H9 (cell line): ENCODE data around the gene FXYD6. TPM values are rescaled to one million over a fixed set of nuclear protein-coding genes. Genes with fewer than 3 reads are reported as not detected.

Experiments used
- DNase-seq: peaks from one replicate; pipeline ENCODE4 v3.0.0-alpha.2; 2017
- H2AFZ ChIP-seq: one replicate; pipeline ENCODE4 v1.6.1; 2013; ENCODE audit warnings: mild to moderate bottlenecking, low read length, control low read depth, moderate library complexity
- H2AK5ac ChIP-seq: 2 replicates; pipeline ENCODE4 v1.6.1; 2013; ENCODE audit warnings: low read length, control low read depth, mixed read lengths; ENCODE audit not compliant: insufficient read length
- H2BK120ac ChIP-seq: one replicate; pipeline ENCODE4 v1.6.1; 2013; ENCODE audit warnings: low read depth, mild to moderate bottlenecking, low read length, control low read depth, inconsistent platforms; ENCODE audit not compliant: poor library complexity, severe bottlenecking
- H2BK12ac ChIP-seq: 2 replicates; pipeline ENCODE4 v1.6.1; 2013; ENCODE audit warnings: low read length, control low read depth, mixed read lengths, low read depth; ENCODE audit not compliant: insufficient read length
- H2BK15ac ChIP-seq: 2 replicates; pipeline ENCODE4 v1.6.1; 2013; ENCODE audit warnings: low read depth, low read length, control low read depth
- H2BK20ac ChIP-seq: one replicate; pipeline ENCODE4 v1.6.1; 2013; ENCODE audit warnings: low read depth, mild to moderate bottlenecking, low read length, control low read depth, inconsistent platforms; ENCODE audit not compliant: poor library complexity, severe bottlenecking
- H2BK5ac ChIP-seq: 2 replicates; pipeline ENCODE4 v1.6.1; 2013; ENCODE audit warnings: low read length, control low read depth, mixed read lengths; ENCODE audit not compliant: insufficient read length
- H3K14ac ChIP-seq: 2 replicates; pipeline ENCODE4 v1.6.1; 2013; ENCODE audit warnings: low read length, control low read depth; ENCODE audit not compliant: insufficient read depth
- H3K18ac ChIP-seq: 2 replicates; pipeline ENCODE4 v1.6.1; 2013; ENCODE audit warnings: low read depth, mild to moderate bottlenecking, mixed read lengths, low read length, control low read depth; ENCODE audit not compliant: insufficient read length
- H3K23ac ChIP-seq: 2 replicates; pipeline ENCODE4 v1.6.1; 2013; ENCODE audit warnings: low read length, control low read depth, mixed read lengths, low read depth; ENCODE audit not compliant: insufficient read length
- H3K23me2 ChIP-seq: 2 replicates; pipeline ENCODE4 v1.6.1; 2013; ENCODE audit warnings: low read depth, mild to moderate bottlenecking, mixed read lengths, low read length, control low read depth; ENCODE audit not compliant: insufficient read length, poor library complexity, severe bottlenecking
- H3K27ac ChIP-seq: 2 replicates; pipeline ENCODE4 v1.5.1; 2013; ENCODE audit warnings: low read length, control low read depth, mixed read lengths, low read depth; ENCODE audit not compliant: insufficient read length
- H3K27me3 ChIP-seq: 2 replicates; pipeline ENCODE4 v1.6.1; 2013; ENCODE audit warnings: low read length, control low read depth, inconsistent platforms; ENCODE audit not compliant: insufficient read depth
- H3K4ac ChIP-seq: 2 replicates; pipeline ENCODE4 v1.6.1; 2013; ENCODE audit warnings: low read depth, mild to moderate bottlenecking, control low read depth, inconsistent platforms, low read length, moderate library complexity
- H3K4me1 ChIP-seq: 2 replicates; pipeline ENCODE4 v1.6.1; 2013; ENCODE audit warnings: low read length, control low read depth, inconsistent platforms; ENCODE audit not compliant: insufficient read depth
- H3K4me2 ChIP-seq: 2 replicates; pipeline ENCODE4 v1.6.1; 2013; ENCODE audit warnings: low read length, control low read depth, mixed read lengths; ENCODE audit not compliant: insufficient read length, insufficient read depth
- H3K56ac ChIP-seq: 2 replicates; pipeline ENCODE4 v1.6.1; 2013; ENCODE audit warnings: low read depth, mild to moderate bottlenecking, mixed read lengths, low read length, control low read depth; ENCODE audit not compliant: insufficient read length
- H3K79me1 ChIP-seq: 2 replicates; pipeline ENCODE4 v1.6.1; 2013; ENCODE audit warnings: low read depth, mild to moderate bottlenecking, moderate library complexity, low read length, control low read depth, inconsistent platforms; ENCODE audit not compliant: insufficient read depth, poor library complexity, severe bottlenecking
- H3K79me2 ChIP-seq: 2 replicates; pipeline ENCODE4 v1.6.1; 2013; ENCODE audit warnings: low read length, control low read depth, inconsistent platforms; ENCODE audit not compliant: insufficient read depth
- H3K9ac ChIP-seq: 2 replicates; pipeline ENCODE4 v1.6.1; 2013; ENCODE audit warnings: low read length, control low read depth, mixed read lengths; ENCODE audit not compliant: insufficient read length; ENCODE audit errors: extremely low read depth
- H3K9me3 ChIP-seq: one replicate; pipeline ENCODE4 v1.6.1; 2013; ENCODE audit warnings: low read depth, low read length, inconsistent platforms; ENCODE audit not compliant: control insufficient read depth
- H3T11ph ChIP-seq: one replicate; pipeline ENCODE4 v1.6.1; 2013; ENCODE audit warnings: mild to moderate bottlenecking, low read length, control low read depth, inconsistent platforms
- H4K20me1 ChIP-seq: one replicate; pipeline ENCODE4 v1.6.1; 2013; ENCODE audit not compliant: control insufficient read depth, insufficient read length, insufficient read depth
- H4K5ac ChIP-seq: 2 replicates; pipeline ENCODE4 v1.6.1; 2013; ENCODE audit warnings: low read depth, mild to moderate bottlenecking, mixed read lengths, low read length, control low read depth; ENCODE audit not compliant: insufficient read length
- H4K8ac ChIP-seq: replicated peaks from 2 replicates; pipeline ENCODE4 v1.6.1; 2013; ENCODE audit warnings: low read length, control low read depth, mixed read lengths, low read depth; ENCODE audit not compliant: insufficient read length
- H4K91ac ChIP-seq: 2 replicates; pipeline ENCODE4 v1.6.1; 2013; ENCODE audit warnings: low read depth, mild to moderate bottlenecking, moderate library complexity, mixed read lengths, low read length, control low read depth; ENCODE audit not compliant: insufficient read length
- H3K27ac Mint-ChIP-seq, 3 experiments: 2 replicates in 2 of 3; 3 replicates in 1 of 3; pipeline ENCODE4 v1.8.0; 2020 to 2021; ENCODE audit warnings: mixed read lengths in 3 of 3, mild to moderate bottlenecking in 1 of 3, moderate library complexity in 1 of 3
- H3K27me3 Mint-ChIP-seq: 2 replicates; pipeline ENCODE4 v1.8.0; 2021; ENCODE audit warnings: low read depth, mild to moderate bottlenecking, moderate library complexity, mixed read lengths
- H3K36me3 Mint-ChIP-seq, 3 experiments: 2 replicates in 2 of 3; 3 replicates in 1 of 3; pipeline ENCODE4 v1.8.0; 2020 to 2021; ENCODE audit warnings: low read depth in 3 of 3, mixed read lengths in 3 of 3; ENCODE audit not compliant: insufficient read depth in 1 of 3
- H3K4me1 Mint-ChIP-seq, 2 experiments: 2 replicates each; pipeline ENCODE4 v1.8.0; 2020; ENCODE audit warnings: mixed read lengths in 2 of 2
- H3K4me3 Mint-ChIP-seq, 2 experiments: 2 replicates in 1 of 2; 3 replicates in 1 of 2; pipeline ENCODE4 v1.8.0; 2020 to 2021; ENCODE audit warnings: mild to moderate bottlenecking in 2 of 2, mixed read lengths in 2 of 2, moderate library complexity in 1 of 2
- H3K9me3 Mint-ChIP-seq, 2 experiments: 2 replicates in 1 of 2; 3 replicates in 1 of 2; pipeline ENCODE4 v1.8.0; 2020; ENCODE audit warnings: mild to moderate bottlenecking in 2 of 2, mixed read lengths in 2 of 2, moderate library complexity in 1 of 2
- CTCF ChIP-seq: fragments of 200-600 bp; sonication (generic); conservative IDR thresholded peaks from 3 replicates; pipeline ENCODE4 v1.8.0; 2021; ENCODE audit warnings: antibody characterized with exemption, mild to moderate bottlenecking
- WGBS: extraction: QIAGEN DNeasy Blood & Tissue Kit; methylation state at CpG from one replicate; pipeline ENCODE4 v1.1.7; 2013; ENCODE audit warnings: missing lambda C conversion rate, low lambda C conversion rate, mixed read lengths; ENCODE audit not compliant: insufficient read length; ENCODE audit errors: extremely low coverage; 5-methylcytosine and 5-hydroxymethylcytosine counted together
- total RNA-seq: library from RNA; stranded (reverse); gene quantifications from 2 replicates; pipeline ENCODE4 v1.2.1, GENCODE V29; 2021

Gene FXYD6
- total RNA-seq, 1 experiment from 2014 or later: 18.3 TPM

- H3K27me3 Mint-ChIP-seq: peaks cover 6% of the 10 kb centered on the region
- Histone ChIP-seq H3K27me3 (no peaks in the 10 kb centered on the region), H3K4me2 (no peak overlapping the region), H4K91ac (no peak overlapping the region), H3K79me1 (no peaks in the 10 kb centered on the region), H2AK5ac (no peak overlapping the region), H3K9me3 (no peaks in the 10 kb centered on the region), H4K8ac (no peak overlapping the region), H3K56ac (no peak overlapping the region), H3K9ac (no peak overlapping the region), H3T11ph (no peak overlapping the region), H2BK5ac (no peak overlapping the region), H3K23ac (no peak overlapping the region), H3K14ac (no peak overlapping the region; the same call in 1 of the 2 replicates), H2BK20ac (no peak overlapping the region), H3K23me2 (no peaks in the 10 kb centered on the region), H3K79me2 (no peaks in the 10 kb centered on the region), H3K4ac (no peak overlapping the region), H2BK12ac (no peak overlapping the region), H4K5ac (no peak overlapping the region), H3K18ac (no peak overlapping the region), H2BK15ac (no peak overlapping the region), H3K4me1 (no peaks in the 10 kb centered on the region), H4K20me1 (no peaks in the 10 kb centered on the region), H2BK120ac (no peak overlapping the region), H2AFZ (no peak overlapping the region), H3K27ac (no peak overlapping the region)
- WGBS: no CpG with 5 or more reads among the region's 6 CpGs
- H3K9me3 Mint-ChIP-seq: no peaks in the 10 kb centered on the region
- peaks cover 14 to 23% of the 10 kb centered on the region in 2 experiments for H3K4me1 Mint-ChIP-seq
- no peaks in the 10 kb centered on the region for H3K36me3 Mint-ChIP-seq
- TF ChIP-seq CTCF: no peak
- H3K27ac Mint-ChIP-seq: peak overlapping the region in 2 of 3 experiments; percentile 53 to 91; a peak in 4 of 7 replicates
- 0 out of 5 replicates have a peak overlapping the region, but pooled peaks of 1 of the 2 experiments have one; percentile 17 for H3K4me3 Mint-ChIP-seq
- peak; percentile 21 for DNase-seq
Measured at GRCh38 chr11:117830674-117831351, 45.6 kb downstream of the FXYD6 start.
